Adrenal gland (tissue), 12 donors: ENCODE results near the gene RIPK1. TPM values are rescaled to one million over a fixed set of nuclear protein-coding genes. Genes with fewer than 3 reads are reported as not detected.
"Not testable (repeated sequence)": the region's sequence is repeated elsewhere in the genome, so short reads cannot be mapped to it uniquely, and the experiment has no call there.

Source experiments
- DNase-seq, 7 donors: peaks; one replicate each; pipeline ENCODE4 v3.0.0-alpha.2; 2019 to 2020
- H3K27ac ChIP-seq, 5 donors: fragments of 200-600 bp; sonication (generic) in 4 of 5; 1 replicate in 3 of 5; 2 replicates in 2 of 5; pipeline versions ENCODE4 v1.5.1 to v1.8.0; 2016 to 2020; ENCODE audit warnings: mild to moderate bottlenecking in 1 of 5
- H3K27me3 ChIP-seq: fragments of 200-600 bp; 2 replicates; pipeline ENCODE4 v1.8.0; 2021
- H3K36me3 ChIP-seq, 2 donors: fragments of 200-600 bp; replicated peaks in 1 of 2; 1 replicate in 1 of 2; 2 replicates in 1 of 2; pipeline versions ENCODE4 v1.5.1 to v1.8.0; 2018 to 2022
- H3K4me1 ChIP-seq, 2 donors: fragments of 200-600 bp; replicated peaks in 1 of 2; 1 replicate in 1 of 2; 2 replicates in 1 of 2; pipeline versions ENCODE4 v1.5.1 to v1.8.0; 2018 to 2021
- H3K4me3 ChIP-seq, 4 donors: fragments of 200-600 bp; sonication (generic) in 3 of 4; one replicate each; pipeline ENCODE4 v1.5.1; 2016 to 2018
- H3K9me3 ChIP-seq, 3 donors: fragments of 200-600 bp; sonication (generic) in 1 of 3; replicated peaks in 1 of 3; 1 replicate in 2 of 3; 2 replicates in 1 of 3; pipeline versions ENCODE4 v1.5.1 to v1.8.0; 2016 to 2021
- CTCF ChIP-seq, 6 experiments: fragments of 450-650 bp in 4 of 6; fragments of 200-600 bp in 2 of 6; sonication (generic) in 1 of 6; IDR thresholded peaks; 1 replicate in 5 of 6; 2 replicates in 1 of 6; pipeline versions ENCODE4 v1.5.1 to v1.8.0; 2016 to 2021; ENCODE audit warnings: antibody characterized with exemption in 6 of 6, mild to moderate bottlenecking in 2 of 6, moderate library complexity in 1 of 6
- POLR2A ChIP-seq, 2 donors: fragments of 450-650 bp; IDR thresholded peaks; one replicate each; pipeline ENCODE4 v1.6.1; 2017; ENCODE audit warnings: antibody characterized with exemption in 2 of 2, mild to moderate bottlenecking in 2 of 2, moderate library complexity in 1 of 2
- WGBS, 4 donors: extraction: QIAGEN DNeasy Blood & Tissue Kit in 2 of 4; methylation state at CpG; one replicate each; pipeline versions ENCODE4 v1.1.5 to v1.1.7; 2013 to 2017; 5-methylcytosine and 5-hydroxymethylcytosine counted together
- intact Hi-C, 2 donors: fragments of 100-400 bp; cut with DNase I; formaldehyde crosslinking; loops; one replicate each; pipeline versions ENCODE4 v1.14.1 to v1.15.0; 2022 to 2023
- polyA plus RNA-seq, 3 donors: library from polyadenylated mRNA; stranded (reverse); fragments of 200-250 nt in 2 of 3; fragments of 350-450 nt in 1 of 3; fragmentation: Illumina TruSeq in 1 of 3; extraction: RNeasy Lipid Tissue Mini Kit (QIAGEN cat#74804) in 1 of 3; gene quantifications; one replicate each; pipeline ENCODE4 v1.2.3, GENCODE V29; 2013 to 2014
- total RNA-seq, 9 donors: library from RNA; depleted of rRNA in 4 of 9; stranded (reverse); fragments of >200 nt in 4 of 9; fragments of 120-200 nt in 1 of 9; fragmentation: NEBNext Ultra II Directional in 1 of 9; extraction: Animal tissue kit (Norgen Biotek cat#: 25700) in 1 of 9; gene quantifications; one replicate each; pipeline versions ENCODE4 v1.1.0 to v1.2.4, GENCODE V29; 2013 to 2023
- donor health status: healthy with polysubstance abuse.
- donor health status: Bipolar disorder and iron deficiency.
- donor health status: DM: yes; HTN: yes; CAD: no.
- donor health status: DM: no; HTN: no; CAD: no.
- donor health status: DM: no; HTN: no; CAD: no.
- donor health status: DM: yes; HTN: yes; CAD: no.

The RIPK1 gene
- total and polyA plus RNA-seq, 12 donors = 15.7 to 21.7 (median 20.3) TPM

- H3K9me3 ChIP-seq = no peaks in the 10 kb centered on the region
- no peak for DNase-seq
- no peaks in the 10 kb centered on the region for H3K4me1 ChIP-seq
- H3K27me3 ChIP-seq = no peaks in the 10 kb centered on the region
- WGBS, 4 donors = 92 to 96% (median 94%) methylated on average over 3 of the region's 3 CpGs
- no peak overlapping the region for H3K27ac ChIP-seq
- no peak for TF ChIP-seq POLR2A (IDR thresholded peaks at IDR 0.05)
- TF ChIP-seq CTCF (IDR thresholded peaks at IDR 0.05) = no peak
- intact Hi-C loops = no loop called here
- H3K36me3 ChIP-seq = peaks cover 0 to 5% of the 10 kb centered on the region in 2 donors
- no peak overlapping the region for H3K4me3 ChIP-seq
Observed at GRCh38 chr6:3152689-3153088, 84.4 kb downstream of the RIPK1 start.

- intact Hi-C loops, H3K27me3 ChIP-seq, H3K9me3 ChIP-seq, H3K27ac ChIP-seq, DNase-seq, H3K4me1 ChIP-seq, H3K36me3 ChIP-seq, H3K4me3 ChIP-seq: not testable (repeated sequence)
- WGBS, 4 donors = 73 to 91% (median 78%) methylated on average over 5 to 6 of the region's 6 CpGs
Observed at GRCh38 chr6:3155416-3155815, 87.1 kb downstream of the RIPK1 start.

- H3K4me1 ChIP-seq, H3K9me3 ChIP-seq, intact Hi-C loops, H3K36me3 ChIP-seq, H3K27me3 ChIP-seq: not testable (repeated sequence)
- WGBS, 4 donors = 4 to 14% (median 9%) methylated on average over 12 to 28 of the region's 32 CpGs
- peak in 4 of 7 donors; percentile 10 to 60 (median 28) for DNase-seq
- H3K4me3 ChIP-seq = peak overlapping the region in 3 of 4 donors; percentile 40 to 88 (median 78)
- H3K27ac ChIP-seq = peak overlapping the region in 2 of 5 donors; percentile 86 to 92
Observed at GRCh38 chr6:3156184-3157130, 88.2 kb downstream of the RIPK1 start.

- Histone ChIP-seq H3K36me3 (peaks cover 0 to 5% of the 10 kb centered on the region in 2 donors), H3K9me3 (no peaks in the 10 kb centered on the region), H3K4me1 (no peaks in the 10 kb centered on the region), H3K27me3 (no peaks in the 10 kb centered on the region), H3K27ac (peak within 1 kb of the TSS in 4 of 5 donors; percentile 70 to 92 (median 82)), H3K4me3 (peak within 1 kb of the TSS; percentile 40 to 88 (median 70))
- TF ChIP-seq POLR2A (IDR thresholded peaks at IDR 0.05) = peak; percentile 89 to 90
- TF ChIP-seq CTCF (IDR thresholded peaks at IDR 0.05) = peak in 3 of 6 experiments; percentile 26 to 57 (median 47)
- intact Hi-C loops = no loop called here
- 0 to 1% (median 1%) methylated on average over 3 to 95 of the region's 95 CpGs for WGBS, 4 donors
- DNase-seq = peak; percentile 64 to 87 (median 79)
Observed at GRCh38 chr6:3157131-3157933, 89.0 kb downstream of the RIPK1 start, which contains the start of gene TUBB2A. TSS of gene TUBB2A (minus strand) at chr6:3157544. CDS start at chr6:3157463, 81 bp downstream.
